PC-9 (cell line): ENCODE results near the gene EVX1. TPM values are rescaled to one million over a fixed set of nuclear protein-coding genes. Genes with fewer than 3 reads are reported as not detected.

Experiments used
- BruUV-seq: library from RNA; stranded (reverse); fragments of 400-500 nt; replicated peaks from 2 replicates; lab custom pipeline; 2021; lab: Mats Ljungman, UMichigan
- CTCF ChIA-PET: fragments of 300-600 bp; sonication (Branson Sonifier 250); formaldehyde crosslinking; loops from one replicate; lab custom pipeline; 2022; ENCODE audit warnings: antibody characterized with exemption; lab: Charles Lee
- POLR2A ChIA-PET: fragments of 300-600 bp; sonication (Branson Sonifier 250); formaldehyde crosslinking; loops from one replicate; lab custom pipeline; 2022; ENCODE audit warnings: antibody characterized with exemption; ENCODE audit not compliant: unreplicated experiment; lab: Charles Lee
- DNase-seq, 2 experiments: peaks; one replicate each; pipeline versions ENCODE4 v3.0.0 to v3.0.0-alpha.2; 2015 to 2022; ENCODE audit warnings: mixed read lengths in 1 of 2
- H2AFZ ChIP-seq: fragments of 200-600 bp; sonication (generic); 2 replicates; pipeline ENCODE4 v1.8.1; 2017; ENCODE audit warnings: antibody characterized with exemption
- H3F3A ChIP-seq: fragments of 200-600 bp; sonication (generic); 2 replicates; pipeline ENCODE4 v1.8.1; 2017; ENCODE audit warnings: antibody characterized with exemption, mild to moderate bottlenecking, low read depth; ENCODE audit not compliant: insufficient read depth
- H3K27ac ChIP-seq: fragments of 200-600 bp; sonication (generic); 2 replicates; pipeline ENCODE4 v1.6.1; 2016; ENCODE audit warnings: mixed run types
- H3K27me3 ChIP-seq: fragments of 200-600 bp; sonication (generic); 2 replicates; pipeline ENCODE4 v1.6.1; 2016; ENCODE audit warnings: low read depth, mixed run types; ENCODE audit not compliant: insufficient read depth
- H3K36me3 ChIP-seq: fragments of 200-600 bp; sonication (generic); 2 replicates; pipeline ENCODE4 v1.6.1; 2016; ENCODE audit warnings: low read depth, mixed run types
- H3K4me1 ChIP-seq: fragments of 200-600 bp; sonication (generic); replicated peaks from 2 replicates; pipeline ENCODE4 v1.6.1; 2016; ENCODE audit warnings: mixed run types; ENCODE audit not compliant: insufficient read depth
- H3K4me2 ChIP-seq: fragments of 200-600 bp; sonication (generic); 2 replicates; pipeline ENCODE4 v1.6.1; 2017; ENCODE audit warnings: mixed run types
- H3K4me3 ChIP-seq: fragments of 200-600 bp; sonication (generic); 2 replicates; pipeline ENCODE4 v1.6.1; 2016; ENCODE audit warnings: mixed run types
- H3K79me2 ChIP-seq: fragments of 200-600 bp; sonication (generic); 2 replicates; pipeline ENCODE4 v1.6.1; 2017; ENCODE audit warnings: low read depth, mixed run types
- H3K9me2 ChIP-seq: fragments of 200-600 bp; sonication (generic); 2 replicates; pipeline ENCODE4 v1.8.1; 2017; ENCODE audit warnings: mild to moderate bottlenecking; ENCODE audit not compliant: insufficient read depth
- H3K9me3 ChIP-seq: fragments of 200-600 bp; sonication (generic); 2 replicates; pipeline ENCODE4 v1.8.1; 2016; ENCODE audit warnings: low read depth; ENCODE audit not compliant: insufficient read depth
- H4K20me1 ChIP-seq: fragments of 200-600 bp; sonication (generic); 2 replicates; pipeline ENCODE4 v1.8.1; 2017; ENCODE audit not compliant: insufficient read depth
- EZH2 ChIP-seq: fragments of 200-600 bp; sonication (generic); IDR thresholded peaks from 2 replicates; pipeline ENCODE4 v1.8.0; 2017; ENCODE audit warnings: antibody characterized with exemption, low read depth
- intact Hi-C: fragments of 100-400 bp; cut with micrococcal nuclease; formaldehyde crosslinking; loops from one replicate; pipeline ENCODE4 v1.10.0; 2022; ENCODE audit not compliant: unreplicated experiment
- total RNA-seq: library from RNA; stranded (reverse); gene quantifications from 2 replicates; pipeline ENCODE4 v1.2.3, GENCODE V29; 2021
- TF ChIP-seq, protein P1 (sequence below): fragments of 200-600 bp; sonication (generic); conservative IDR thresholded peaks from 2 replicates; pipeline ENCODE4 v1.6.1; 2017; ENCODE audit warnings: mixed run types, antibody characterized with exemption, mild to moderate bottlenecking, moderate library complexity

Gene EVX1
- total RNA-seq, 1 experiment from 2014 or later: not detected

GRCh38 chr7:27269455-27269854 lies 26.9 kb downstream of the EVX1 start:
- H3K36me3 ChIP-seq: no peaks in the 10 kb centered on the region

DNA sequence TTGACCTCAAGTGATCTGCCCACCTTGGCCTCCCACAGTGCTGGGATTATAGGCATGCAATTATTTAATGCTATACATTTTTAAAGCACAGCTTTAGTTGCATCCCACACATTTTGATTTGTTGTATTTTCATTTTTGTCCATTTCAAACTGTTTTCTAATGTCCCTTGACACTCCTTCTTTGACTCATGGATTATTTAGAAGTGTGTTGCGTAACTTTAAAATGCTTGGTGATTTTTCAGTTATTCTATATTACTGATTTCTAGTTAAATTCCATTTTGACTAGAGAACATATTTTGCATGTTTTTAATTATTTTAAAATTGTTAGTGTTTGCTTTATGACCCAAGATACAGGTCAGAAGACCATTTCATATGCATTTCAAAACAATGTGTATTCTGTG lies 28.8 kb downstream of the EVX1 start:
- ChIA-PET POLR2A (no interaction called here), CTCF (no interaction called here)
- peaks cover 11% of the 10 kb centered on the region for H3K9me3 ChIP-seq
- no peaks in the 10 kb centered on the region for H3K79me2 ChIP-seq
- no peaks in the 10 kb centered on the region for H3K36me3 ChIP-seq
- H3K4me3 ChIP-seq: no peak overlapping the region
- intact Hi-C loops: no loop called here
- DNase-seq: no peak
- H3K4me2 ChIP-seq: no peak overlapping the region
- no peaks in the 10 kb centered on the region for H3K4me1 ChIP-seq
- H3F3A ChIP-seq: no peaks in the 10 kb centered on the region
- no peak for TF ChIP-seq EZH2
- TF ChIP-seq, protein P1, sequence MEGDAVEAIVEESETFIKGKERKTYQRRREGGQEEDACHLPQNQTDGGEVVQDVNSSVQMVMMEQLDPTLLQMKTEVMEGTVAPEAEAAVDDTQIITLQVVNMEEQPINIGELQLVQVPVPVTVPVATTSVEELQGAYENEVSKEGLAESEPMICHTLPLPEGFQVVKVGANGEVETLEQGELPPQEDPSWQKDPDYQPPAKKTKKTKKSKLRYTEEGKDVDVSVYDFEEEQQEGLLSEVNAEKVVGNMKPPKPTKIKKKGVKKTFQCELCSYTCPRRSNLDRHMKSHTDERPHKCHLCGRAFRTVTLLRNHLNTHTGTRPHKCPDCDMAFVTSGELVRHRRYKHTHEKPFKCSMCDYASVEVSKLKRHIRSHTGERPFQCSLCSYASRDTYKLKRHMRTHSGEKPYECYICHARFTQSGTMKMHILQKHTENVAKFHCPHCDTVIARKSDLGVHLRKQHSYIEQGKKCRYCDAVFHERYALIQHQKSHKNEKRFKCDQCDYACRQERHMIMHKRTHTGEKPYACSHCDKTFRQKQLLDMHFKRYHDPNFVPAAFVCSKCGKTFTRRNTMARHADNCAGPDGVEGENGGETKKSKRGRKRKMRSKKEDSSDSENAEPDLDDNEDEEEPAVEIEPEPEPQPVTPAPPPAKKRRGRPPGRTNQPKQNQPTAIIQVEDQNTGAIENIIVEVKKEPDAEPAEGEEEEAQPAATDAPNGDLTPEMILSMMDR: no peak
- no peaks in the 10 kb centered on the region for H3K27me3 ChIP-seq
- H4K20me1 ChIP-seq: no peaks in the 10 kb centered on the region
- H3K9me2 ChIP-seq: no peaks in the 10 kb centered on the region
- H2AFZ ChIP-seq: no peak overlapping the region
- no TSS peak for BruUV-seq
- no peak overlapping the region for H3K27ac ChIP-seq

More at GRCh38 chr7:27269455-27269854, 26.9 kb downstream of the EVX1 start:
- H2AFZ ChIP-seq: no peak overlapping the region
- no peaks in the 10 kb centered on the region for H3K27me3 ChIP-seq
- H3K9me2 ChIP-seq: no peaks in the 10 kb centered on the region
- DNase-seq: no peak
- TF ChIP-seq, protein P1: no peak
- TF ChIP-seq EZH2: no peak
- POLR2A ChIA-PET: no interaction called here
- H3K4me1 ChIP-seq: no peaks in the 10 kb centered on the region
- no peaks in the 10 kb centered on the region for H3K79me2 ChIP-seq
- H4K20me1 ChIP-seq: no peaks in the 10 kb centered on the region
- peaks cover 11% of the 10 kb centered on the region for H3K9me3 ChIP-seq
- H3F3A ChIP-seq: no peaks in the 10 kb centered on the region
- no peak overlapping the region for H3K4me2 ChIP-seq
- intact Hi-C loops: no loop called here
- no peak overlapping the region for H3K4me3 ChIP-seq
- BruUV-seq: no TSS peak
- H3K27ac ChIP-seq: no peak overlapping the region
- CTCF ChIA-PET: no interaction called here

DNA sequence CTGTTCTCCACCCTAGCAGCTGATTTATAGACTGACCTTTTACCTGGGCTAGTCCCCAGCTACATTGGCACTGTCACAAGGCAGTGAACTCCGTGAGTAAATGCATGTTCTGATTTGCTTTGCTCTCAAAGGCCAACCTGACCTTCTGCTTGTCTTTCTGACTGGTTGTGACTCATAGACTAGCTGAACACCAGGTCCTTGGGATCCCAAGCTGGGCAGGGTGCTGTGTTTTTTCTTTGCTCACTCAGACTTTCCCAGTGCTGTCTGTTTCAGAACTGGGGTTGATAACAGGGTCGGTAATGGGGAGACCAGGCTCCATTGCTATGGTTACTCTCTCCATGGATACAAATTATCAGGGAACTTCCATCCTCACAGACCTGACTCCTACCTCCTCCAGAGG lies 35.0 kb downstream of the EVX1 start:
- ChIA-PET POLR2A (no interaction called here), CTCF (no interaction called here)
- DNase-seq: peak; percentile 53 to 86
- Histone ChIP-seq H3K36me3 (no peaks in the 10 kb centered on the region), H3F3A (0 out of 2 replicates have a peak, but pooled peaks cover 6% of the 10 kb centered on the region), H3K79me2 (no peaks in the 10 kb centered on the region), H3K27ac (peak overlapping the region; percentile 20; the same call in 1 of the 2 replicates), H3K27me3 (no peaks in the 10 kb centered on the region), H4K20me1 (no peaks in the 10 kb centered on the region), H3K4me2 (peak overlapping the region; percentile 52), H3K4me1 (peaks cover 9% of the 10 kb centered on the region), H3K4me3 (no peak overlapping the region), H3K9me3 (peaks cover 3% of the 10 kb centered on the region; the same call in 1 of the 2 replicates), H3K9me2 (no peaks in the 10 kb centered on the region), H2AFZ (peak overlapping the region; percentile 64; the same call in 1 of the 2 replicates)
- no TSS peak for BruUV-seq
- intact Hi-C loops: no loop called here
- no peak for TF ChIP-seq EZH2
- TF ChIP-seq, protein P1: no peak
